NCI-H82 treated with DMSO at 0.1 percent for 48 hours (cell line): Measurements from ENCODE around the gene PLEKHO1.
A peak's percentile ranks its signal among the peaks of the same experiment; 100 is the strongest.
"Not testable (repeated sequence)": the region's sequence is repeated elsewhere in the genome, so short reads cannot be mapped to it uniquely, and the experiment has no call there.

ENCODE experiments used
- DNase-seq: peaks from one replicate; lab custom pipeline; 2025; ENCODE audit not compliant: unreplicated experiment; lab: John Stamatoyannopoulos, UW

Gene PLEKHO1

DNA sequence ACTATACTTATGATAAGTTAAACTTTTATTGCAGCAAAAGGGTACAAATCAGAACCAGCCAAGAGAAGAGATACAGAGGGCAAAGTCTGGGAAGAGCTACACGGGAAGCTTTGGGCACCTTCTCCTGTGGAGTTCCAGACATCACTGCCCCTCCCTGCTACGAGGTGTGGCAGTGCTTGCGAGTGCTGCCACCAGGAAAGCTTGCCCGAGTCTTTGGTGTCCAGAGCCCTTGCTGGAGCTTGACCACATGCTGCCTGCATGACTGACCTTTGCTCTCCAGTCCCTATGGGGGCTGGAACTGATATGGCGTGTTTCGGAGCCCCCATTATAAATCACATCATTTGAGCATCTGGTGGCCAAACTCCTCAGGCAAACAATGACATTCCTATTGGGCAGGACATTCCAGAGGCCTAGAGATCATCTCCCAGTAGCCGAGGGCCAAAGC lies 23.4 kb downstream of the PLEKHO1 start:
- no peak for DNase-seq

DNA sequence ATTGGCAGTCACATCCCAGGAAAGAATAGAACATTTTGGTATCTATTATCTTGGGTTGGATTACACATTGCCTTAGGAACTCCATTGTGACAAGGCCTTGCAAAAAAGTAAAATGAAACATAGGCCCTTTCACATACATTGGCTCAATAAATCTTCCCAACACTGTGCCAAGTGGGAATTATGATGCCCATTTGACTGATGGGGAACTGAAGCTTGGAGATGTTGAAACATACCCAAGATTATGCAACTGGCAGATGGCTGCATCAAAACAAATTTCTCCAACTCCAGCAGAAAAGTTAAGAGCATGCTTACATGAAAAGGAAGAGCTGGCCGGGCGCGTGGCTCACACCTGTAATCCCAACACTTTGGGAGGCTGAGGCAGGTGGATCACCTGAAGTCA lies 26.9 kb downstream of the PLEKHO1 start:
- no peak for DNase-seq

DNA sequence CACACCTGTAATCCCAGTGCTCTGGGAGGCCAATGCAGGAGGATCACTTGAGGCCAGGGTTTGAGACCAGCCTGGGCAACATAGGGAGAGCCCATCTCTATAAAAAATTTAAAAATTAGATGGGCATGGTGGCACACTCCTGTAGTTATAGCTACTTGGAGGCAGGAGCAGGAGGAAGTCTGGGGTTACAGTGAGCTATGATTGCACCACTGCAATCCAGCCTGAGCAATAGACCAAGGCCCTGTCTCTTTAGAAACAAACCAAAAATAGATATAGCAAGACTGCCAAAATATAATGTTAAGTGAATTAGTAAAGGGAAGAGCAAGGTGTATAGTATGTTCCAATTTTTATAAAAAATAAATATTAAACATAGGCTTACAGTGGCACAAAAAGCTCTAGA lies 28.8 kb downstream of the PLEKHO1 start:
- DNase-seq = no peak

DNA sequence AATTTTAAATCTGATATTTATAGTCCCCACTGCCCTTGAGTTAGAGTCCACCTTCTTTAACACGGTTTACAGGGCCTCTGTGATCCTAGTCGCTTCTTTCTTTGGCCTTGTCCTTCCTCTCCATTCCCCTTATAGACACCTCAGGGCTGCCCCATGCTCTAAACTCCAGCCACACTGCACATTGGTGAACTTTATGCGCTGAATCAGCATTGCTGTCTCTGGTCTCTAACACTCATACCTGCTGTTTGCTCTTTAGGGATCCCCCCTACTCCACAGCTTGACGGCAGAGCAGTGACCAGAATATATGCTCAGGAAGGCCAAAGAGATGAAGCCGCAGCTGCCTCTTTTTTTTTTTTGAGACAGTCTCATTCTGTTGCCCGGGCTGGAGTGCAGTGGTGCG lies 30.2 kb downstream of the PLEKHO1 start:
- DNase-seq = no peak

DNA sequence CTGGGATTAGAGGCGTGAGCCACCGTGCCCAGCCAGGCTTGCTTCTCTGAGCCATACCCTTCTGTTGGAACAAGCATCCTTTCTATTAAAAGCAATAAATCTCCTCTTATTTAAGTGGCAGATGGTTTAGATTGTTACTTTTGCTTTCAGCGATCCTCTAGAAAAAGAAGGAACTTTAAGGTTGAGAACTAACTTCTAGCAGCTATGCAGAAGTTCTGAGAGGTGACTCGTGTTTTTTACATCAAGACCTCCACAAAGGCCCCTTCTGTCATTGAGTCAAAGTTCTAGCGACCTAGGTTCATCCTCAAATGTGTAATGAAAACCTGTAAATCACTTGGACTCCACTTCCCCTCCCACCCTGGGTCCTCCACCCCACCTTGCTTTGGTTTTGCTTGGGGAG lies 30.8 kb downstream of the PLEKHO1 start:
- no peak for DNase-seq

DNA sequence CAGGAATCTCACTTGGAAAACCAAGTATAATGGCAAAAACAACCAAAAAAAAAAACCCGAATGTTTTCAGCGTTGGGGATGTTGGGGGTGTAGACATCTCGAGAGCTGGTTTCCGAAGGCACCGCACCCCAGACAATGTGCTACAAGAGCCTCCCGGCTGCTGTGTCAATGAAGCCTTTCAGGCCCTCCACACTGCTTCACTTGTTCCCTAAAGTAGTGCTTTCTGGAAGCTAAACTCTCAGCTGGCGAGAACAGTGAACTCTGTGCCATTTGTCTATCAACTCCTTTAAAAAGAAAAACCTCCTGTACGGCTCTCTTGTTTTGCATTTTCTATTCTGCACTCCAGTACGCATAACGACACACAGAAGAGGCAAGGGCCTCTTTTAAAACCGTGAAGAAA lies 32.5 kb downstream of the PLEKHO1 start:
- no peak for DNase-seq

DNA sequence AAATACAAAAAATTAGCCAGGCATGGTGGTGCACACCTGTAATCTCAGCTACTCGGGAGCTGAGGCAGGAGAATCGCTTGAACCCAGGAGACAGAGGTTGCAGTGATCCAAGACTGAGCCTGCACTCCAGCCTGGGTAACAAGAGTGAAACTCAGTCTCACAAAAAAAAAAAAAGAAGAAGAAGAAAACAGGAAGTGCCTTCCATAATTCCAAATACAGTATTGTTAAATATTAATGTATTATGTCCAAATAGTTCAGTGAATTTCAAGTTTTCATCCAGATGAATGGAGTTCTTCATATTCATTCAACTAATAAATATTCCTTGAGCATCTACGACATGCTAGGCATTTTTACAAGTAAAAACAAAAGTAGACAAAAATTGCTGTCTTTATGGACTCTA lies 33.3 kb downstream of the PLEKHO1 start:
- DNase-seq = no peak

DNA sequence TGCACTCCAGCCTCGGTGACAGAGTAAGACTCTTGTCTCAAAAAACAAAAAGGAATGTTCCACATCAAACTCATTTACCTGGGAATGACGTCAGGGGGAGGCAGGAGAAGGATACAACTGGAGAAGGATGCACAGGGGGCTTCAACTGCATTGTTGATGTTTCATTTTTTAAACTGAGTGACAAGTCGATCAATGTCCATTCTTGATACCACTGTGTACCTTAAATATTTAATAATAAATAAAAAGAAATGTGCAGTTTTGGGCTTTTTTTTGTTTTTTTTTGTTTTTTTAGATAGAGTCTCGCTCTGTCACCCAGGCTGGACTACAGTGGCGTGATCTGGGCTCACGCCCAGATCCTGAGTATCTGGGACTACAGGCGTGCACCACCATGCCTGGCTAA lies 35.8 kb downstream of the PLEKHO1 start:
- DNase-seq = no peak

DNA sequence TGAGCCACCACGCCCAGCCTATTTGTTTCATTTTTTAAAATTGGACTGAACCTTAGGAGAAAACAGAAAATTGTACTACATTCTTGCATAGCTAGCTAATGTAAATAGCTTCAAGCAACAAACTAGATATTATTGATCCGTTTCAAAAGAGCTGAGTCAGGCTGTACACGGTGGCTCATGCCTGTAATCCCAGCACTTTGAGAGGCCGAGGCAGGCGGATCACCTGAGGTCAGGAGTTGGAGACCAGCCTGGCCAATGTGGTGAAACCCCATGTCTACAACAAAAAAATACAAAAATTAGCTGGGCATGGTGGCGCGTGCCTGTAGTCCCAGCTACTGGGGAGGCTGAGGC lies 36.7 kb downstream of the PLEKHO1 start:
- DNase-seq = not testable (repeated sequence)

DNA sequence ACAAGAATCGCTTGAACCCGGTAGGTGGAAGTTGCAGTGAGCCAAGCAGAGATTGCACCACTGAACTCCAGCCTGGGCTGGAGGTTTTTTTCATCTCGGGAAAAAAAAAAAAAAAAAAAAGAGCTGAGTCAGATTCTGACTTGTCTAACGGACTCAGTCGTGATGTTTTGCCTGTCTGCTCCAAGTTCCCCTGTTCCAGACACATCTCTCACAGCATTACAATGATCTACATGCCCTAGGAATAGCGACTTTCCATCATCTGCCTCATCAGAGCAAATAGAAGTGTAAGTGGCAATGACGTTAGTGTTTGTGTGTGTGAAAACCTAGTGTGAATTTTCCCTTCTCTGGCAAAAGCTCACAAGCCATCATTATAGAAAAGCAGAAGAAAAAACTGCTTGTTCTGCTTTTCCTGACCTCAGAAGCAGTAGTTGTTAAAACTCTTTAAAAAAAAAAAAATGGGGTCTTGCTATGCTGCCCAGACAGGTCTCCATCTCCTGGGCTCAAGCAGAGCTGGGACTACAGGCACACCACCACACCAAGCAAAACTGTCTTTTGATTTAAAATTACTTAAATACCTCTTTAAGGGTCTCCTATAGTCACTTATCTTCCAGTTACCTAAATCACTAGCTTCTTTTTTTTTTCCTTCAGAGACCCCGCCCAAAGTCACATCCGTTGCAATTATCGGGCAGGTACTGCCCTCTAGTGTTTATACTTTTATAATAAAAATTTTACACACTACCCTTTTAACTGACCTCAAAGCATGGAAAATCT lies 37.3 kb downstream of the PLEKHO1 start:
- DNase-seq = peak; percentile 82

DNA sequence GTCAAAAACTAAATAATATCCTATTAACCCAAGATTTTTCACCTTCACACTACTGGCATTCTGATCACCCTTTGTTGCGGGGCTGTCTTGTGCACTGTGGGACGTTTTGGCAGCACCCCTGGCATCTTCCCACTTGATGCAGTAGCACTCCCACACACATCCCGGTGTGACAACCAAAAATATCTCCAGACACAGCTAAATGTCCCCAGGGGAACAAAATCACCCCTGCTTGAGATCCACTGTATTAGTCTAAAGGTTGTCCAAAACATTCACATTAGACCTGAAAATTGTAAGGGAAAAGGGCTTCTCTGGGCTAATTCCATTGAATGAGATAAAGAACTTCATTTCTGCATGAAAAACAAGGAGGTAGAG lies 37.8 kb downstream of the PLEKHO1 start:
- no peak for DNase-seq

DNA sequence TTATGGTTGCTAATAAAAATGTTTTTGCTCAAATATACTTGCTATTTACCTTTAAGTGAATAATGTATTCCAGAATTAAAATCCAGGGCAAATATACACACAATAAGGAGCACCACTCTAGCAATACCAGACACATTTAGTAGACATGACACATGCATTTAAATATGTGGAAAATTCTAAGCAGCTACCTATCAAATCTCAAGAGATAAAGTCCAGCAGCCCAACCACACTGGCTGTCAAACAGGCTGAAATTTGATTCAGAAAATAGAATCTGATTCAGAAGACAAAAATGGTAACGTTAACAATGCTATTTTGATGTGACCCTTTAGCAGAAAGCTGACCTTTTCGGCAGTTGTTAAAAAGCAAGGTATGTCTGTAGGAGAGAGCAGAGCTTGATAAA lies 42.3 kb downstream of the PLEKHO1 start:
- no peak for DNase-seq

DNA sequence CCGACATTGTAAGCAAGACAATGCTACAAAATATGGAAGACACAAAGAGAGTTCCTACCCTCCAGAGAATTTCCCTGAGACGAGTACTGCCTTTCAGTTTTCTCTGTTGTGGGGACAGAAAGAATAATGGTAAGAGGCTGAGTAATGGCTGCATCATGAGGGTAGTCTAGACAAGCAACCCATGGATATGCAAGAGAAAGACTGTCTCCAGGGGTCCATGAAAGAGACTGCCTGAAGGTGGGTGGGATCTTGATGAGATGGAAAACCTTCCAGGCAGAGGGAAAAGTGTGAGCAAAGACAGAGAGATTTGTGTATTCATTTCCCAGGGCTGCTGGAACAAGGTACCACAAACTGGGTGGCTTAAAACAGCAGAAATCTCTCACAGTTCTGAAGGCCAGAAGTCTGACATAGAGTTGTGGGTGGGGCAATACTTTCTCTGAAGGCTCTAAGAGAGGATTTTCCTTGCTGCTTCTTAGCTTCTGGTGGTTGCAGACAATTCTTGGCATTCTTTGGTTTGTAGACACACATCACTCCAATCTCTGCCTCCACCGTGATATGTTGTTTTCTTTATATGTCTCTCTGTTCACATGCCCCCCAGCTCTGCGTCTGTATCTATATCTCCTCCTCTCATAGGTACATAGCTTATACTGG lies 44.8 kb downstream of the PLEKHO1 start:
- DNase-seq = no peak

DNA sequence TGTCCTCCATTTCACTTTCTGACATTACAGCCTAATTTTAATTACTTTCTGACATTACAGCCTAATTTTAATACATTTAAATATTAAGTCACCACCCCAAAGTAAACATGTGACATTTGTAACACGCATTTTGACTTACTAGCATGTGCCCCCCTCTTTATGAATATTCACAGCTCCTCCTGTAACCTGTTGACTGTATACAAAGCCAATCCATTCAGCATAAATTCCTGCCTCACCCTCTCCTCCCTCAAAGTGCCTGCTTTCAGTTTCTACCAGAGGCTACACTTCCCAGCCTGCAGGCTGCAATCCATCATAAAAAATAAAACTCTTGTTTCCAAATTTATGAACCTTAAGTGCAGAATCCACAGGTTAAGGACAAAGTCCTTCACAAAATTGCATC lies 46.7 kb downstream of the PLEKHO1 start:
- no peak for DNase-seq

DNA sequence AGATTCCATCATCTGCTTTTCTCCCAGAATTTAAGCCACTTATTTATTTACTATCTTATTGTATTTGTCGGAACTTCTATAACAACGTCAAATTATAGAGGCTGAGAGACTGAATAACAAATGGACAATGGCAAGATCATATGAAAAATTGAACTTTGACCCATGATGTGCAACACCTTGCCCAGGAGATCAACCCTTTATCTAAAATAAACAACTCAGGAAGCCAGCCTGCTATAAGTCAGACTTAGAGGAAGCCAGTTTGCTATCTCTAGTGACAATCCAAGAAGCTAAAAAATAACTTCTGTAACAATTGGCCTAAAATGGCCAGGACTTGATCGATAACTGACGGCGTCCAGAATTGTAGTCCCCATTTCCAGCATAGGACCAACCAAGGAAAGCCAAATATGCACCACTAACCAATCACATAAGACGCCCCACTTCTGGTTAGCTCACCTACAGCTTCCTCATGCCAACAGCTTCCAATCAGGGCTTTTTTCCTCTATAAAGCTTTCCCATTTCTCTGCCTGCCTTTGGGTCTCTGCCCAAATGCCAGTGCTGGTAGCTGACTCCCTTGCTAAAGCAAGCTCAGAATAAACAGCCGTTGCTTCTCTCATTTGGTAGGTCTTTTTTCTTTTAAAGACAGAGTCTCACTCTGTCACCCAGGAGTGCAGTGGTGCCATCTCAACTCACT lies 57.7 kb downstream of the PLEKHO1 start:
- DNase-seq = no peak

DNA sequence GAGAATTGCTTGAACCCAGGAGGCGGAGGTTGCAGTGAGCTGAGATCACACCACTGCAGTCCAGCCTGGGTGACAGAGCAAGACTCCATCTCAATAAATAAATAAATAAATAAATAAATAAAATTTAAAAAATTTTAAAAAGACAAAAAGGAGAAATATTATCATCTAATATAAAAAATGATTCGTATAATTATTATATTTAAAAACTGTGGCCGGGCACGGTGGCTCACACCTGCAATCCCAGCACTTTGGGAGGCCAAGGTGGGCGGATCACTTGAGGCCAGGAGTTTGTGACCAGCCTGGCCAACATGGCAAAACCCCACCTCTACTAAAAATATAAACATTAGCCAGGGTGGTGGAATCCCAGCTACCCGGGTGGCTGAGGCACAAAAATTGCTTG lies 58.7 kb downstream of the PLEKHO1 start:
- not testable (repeated sequence) for DNase-seq
